Endothelial cell of umbilical vein (primary cell): Measurements from ENCODE around the gene PROCA1. TPM values are rescaled to one million over a fixed set of nuclear protein-coding genes. Genes with fewer than 3 reads are reported as not detected.
A peak's percentile ranks its signal among the peaks of the same experiment; 100 is the strongest.

Experiments used
- BruUV-seq: library from RNA; stranded (reverse); fragments of 400-500 nt; replicated peaks from 2 replicates; lab custom pipeline; 2021; lab: Mats Ljungman, UMichigan
- CTCF ChIA-PET: fragments of 300-600, 350-600 bp; sonication (Branson Sonifier 250); formaldehyde crosslinking; loops from one replicate; lab custom pipeline; 2021; ENCODE audit warnings: antibody characterized with exemption, inconsistent platforms; lab: Charles Lee
- POLR2A ChIA-PET: fragments of 300-600, 350-600 bp; sonication (Branson Sonifier 250); formaldehyde crosslinking; loops from one replicate; lab custom pipeline; 2021; ENCODE audit warnings: antibody characterized with exemption, inconsistent platforms; lab: Charles Lee
- DNase-seq: peaks from one replicate; pipeline ENCODE4 v3.0.0-alpha.2; 2011; ENCODE audit warnings: low read depth, low spot score
- FAIRE-seq: peaks from 2 replicates; lab custom pipeline; 2011; peaks lifted over from hg19 to GRCh38; lab: Jason Lieb, UNC
- H2AFZ ChIP-seq: 2 replicates; pipeline ENCODE4 v1.6.0; 2012; ENCODE audit warnings: low read depth, low read length, control low read depth, inconsistent platforms
- H3K27ac ChIP-seq: 2 replicates; pipeline ENCODE4 v1.5.1; 2011; ENCODE audit warnings: low read depth, mild to moderate bottlenecking, control low read depth, low read length, moderate library complexity; ENCODE audit not compliant: insufficient read depth
- H3K27me3 ChIP-seq, 2 experiments: 2 replicates each; pipeline versions ENCODE4 v1.6.0 to v1.6.1; 2011; ENCODE audit warnings: low read length in 2 of 2, mixed read lengths in 1 of 2; ENCODE audit not compliant: control insufficient read depth in 2 of 2, insufficient read depth in 2 of 2
- H3K36me3 ChIP-seq, 2 experiments: 2 replicates in 1 of 2; 3 replicates in 1 of 2; pipeline ENCODE4 v1.5.1; 2011; ENCODE audit warnings: low read length in 2 of 2, mild to moderate bottlenecking in 1 of 2, moderate library complexity in 1 of 2; ENCODE audit not compliant: control insufficient read depth in 2 of 2, insufficient read depth in 2 of 2; ENCODE audit errors: extremely low read depth in 1 of 2
- H3K4me1 ChIP-seq: 3 replicates; pipeline ENCODE4 v1.5.1; 2011; ENCODE audit warnings: mild to moderate bottlenecking, low read length; ENCODE audit not compliant: control insufficient read depth, insufficient read depth; ENCODE audit errors: extremely low read depth
- H3K4me2 ChIP-seq: 2 replicates; pipeline ENCODE4 v1.6.1; 2011; ENCODE audit warnings: low read length, control low read depth, mixed read lengths; ENCODE audit not compliant: insufficient read depth
- H3K4me3 ChIP-seq, 3 experiments: fragments of 200-600 bp in 1 of 3; sonication (generic), shearing (Covaris generic) in 1 of 3; replicated peaks in 1 of 3; 2 replicates each; pipeline ENCODE4 v1.5.1; 2011 to 2016; ENCODE audit warnings: control low read depth in 3 of 3, low read length in 3 of 3, mild to moderate bottlenecking in 2 of 3, inconsistent platforms in 1 of 3, low read depth in 1 of 3, moderate library complexity in 1 of 3; ENCODE audit not compliant: insufficient read depth in 1 of 3
- H3K79me2 ChIP-seq: 2 replicates; pipeline ENCODE4 v1.6.0; 2012; ENCODE audit warnings: low read length, inconsistent platforms; ENCODE audit not compliant: control insufficient read depth, insufficient read depth
- H3K9ac ChIP-seq: replicated peaks from 2 replicates; pipeline ENCODE3; 2011; ENCODE audit warnings: low read length, control low read depth; ENCODE audit not compliant: insufficient read depth; ENCODE audit errors: extremely low read depth
- H3K9me1 ChIP-seq: replicated peaks from 3 replicates; pipeline ENCODE4 v1.6.0; 2011; ENCODE audit warnings: mild to moderate bottlenecking, low read length; ENCODE audit not compliant: control insufficient read depth, insufficient read depth; ENCODE audit errors: extremely low read depth
- H3K9me3 ChIP-seq: replicated peaks from 2 replicates; pipeline ENCODE4 v1.5.1; 2012; ENCODE audit warnings: low read length, inconsistent platforms; ENCODE audit not compliant: control insufficient read depth, insufficient read depth
- H4K20me1 ChIP-seq: replicated peaks from 2 replicates; pipeline ENCODE3; 2011; ENCODE audit warnings: mild to moderate bottlenecking, low read length; ENCODE audit not compliant: control insufficient read depth, insufficient read depth; ENCODE audit errors: extremely low read depth
- CTCF ChIP-seq, 2 donors: IDR thresholded peaks; 1 replicate in 1 of 2; 2 replicates in 1 of 2; pipeline ENCODE4 v1.5.1; 2011; ENCODE audit warnings: low read length in 2 of 2, mild to moderate bottlenecking in 2 of 2, moderate library complexity in 2 of 2, control low read depth in 1 of 2, inconsistent platforms in 1 of 2, low read depth in 1 of 2; ENCODE audit not compliant: insufficient read depth in 1 of 2; ENCODE audit errors: extremely low read depth in 1 of 2
- GATA2 ChIP-seq: IDR thresholded peaks from 2 replicates; pipeline ENCODE4 v1.7.0; 2011; ENCODE audit warnings: low read depth, mild to moderate bottlenecking, moderate library complexity, mixed read lengths, low read length; ENCODE audit not compliant: insufficient read length, insufficient read depth
- JUN ChIP-seq: IDR thresholded peaks from 2 replicates; pipeline ENCODE4 v1.6.1; 2011; ENCODE audit warnings: borderline replicate concordance, low read depth; ENCODE audit not compliant: insufficient read length, insufficient read depth
- MAX ChIP-seq: IDR thresholded peaks from 2 replicates; pipeline ENCODE4 v1.6.1; 2011; ENCODE audit not compliant: insufficient read depth, insufficient read length
- POLR2A ChIP-seq: IDR thresholded peaks from 2 replicates; pipeline ENCODE4 v1.6.1; 2012; ENCODE audit warnings: low read depth, mild to moderate bottlenecking, control low read depth, low read length
- dilution Hi-C: fragments of 300-500 bp; cut with MboI; formaldehyde crosslinking; loops from one replicate; pipeline ENCODE4 v1.15.0; 2019; ENCODE audit warnings: low sequenced_read_pairs; ENCODE audit not compliant: extremely low pct_ligation_motif_present
- intact Hi-C: fragments of 100-400 bp; cut with micrococcal nuclease; formaldehyde crosslinking; loops from one replicate; pipeline ENCODE4 v1.10.0; 2022
- polyA plus RNA-seq, 4 experiments: library from polyadenylated mRNA; depleted of rRNA in 3 of 4; stranded (reverse) in 3 of 4; unstranded in 1 of 4; fragments of >200 nt; gene quantifications; 2 replicates each; pipeline versions ENCODE4 v1.2.1 to v1.2.3, GENCODE V29; 2011 to 2012; ENCODE audit warnings: missing spikeins in 1 of 4
- total RNA-seq: library from RNA; stranded (reverse); gene quantifications from 2 replicates; pipeline ENCODE4 v1.2.3, GENCODE V29; 2021

The PROCA1 gene
- total and polyA plus RNA-seq, 2 donors (not counting 3 experiments of a cell fraction or from before 2014, with no cell fraction given), result 2.0 to 2.1 TPM

GRCh38 chr17:28712032-28712704 is 480 bp upstream of the PROCA1 start:
- POLR2A ChIA-PET, result interaction anchor here (1.6 kb wide), 1 partner anchor 7 kb away, joined by 12 read pairs; the partner anchor contains the start of gene RPL23A
- Histone ChIP-seq H3K27ac (no peak overlapping the region), H4K20me1 (no peaks in the 10 kb centered on the region), H3K36me3 (peaks cover 0 to 11% of the 10 kb centered on the region in 2 experiments), H3K9me1 (no peaks in the 10 kb centered on the region), H3K9me3 (no peaks in the 10 kb centered on the region), H3K79me2 (peaks cover 6% of the 10 kb centered on the region), H3K9ac (no peak overlapping the region), H3K4me3 (peak overlapping the region in 1 of 3 experiments; percentile 35), H3K4me2 (peak overlapping the region; percentile 23), H3K27me3 (no peaks in the 10 kb centered on the region), H2AFZ (peak overlapping the region; percentile 11), H3K4me1 (peaks cover 14% of the 10 kb centered on the region)
- intact Hi-C loops (loop anchor here (5.0 kb wide), 1 partner anchor 50 kb away; the partner anchor contains the start of genes SDF2 and SUPT6H), dilution Hi-C loops (no loop called here)
- FAIRE-seq (peak; percentile 47), DNase-seq (no peak)
- CTCF ChIA-PET, result interaction anchor here (0.7 to 5.2 kb wide), 3 partner anchors 14 to 190 kb away, joined by 3 to 21 read pairs (median 5); partner anchors contain the start of gene TLCD1
- TF ChIP-seq JUN (no peak), MAX (no peak), GATA2 (no peak), POLR2A (no peak), CTCF (IDR thresholded peaks at IDR 0.05; ENCODE audit: extremely low read depth in 1 of 2, insufficient read depth in 1 of 2, low read depth in 1 of 2, low read length in 2 of 2) (no peak)
- no TSS peak for BruUV-seq
